NK-92 treated with Interleukin-12 subunit alpha and Interleukin-12 subunit beta, amount 100 ng/mL, for 24 hours (cell line): ENCODE results near the gene MPZL1.

Experiments used
- DNase-seq: peaks from one replicate; lab custom pipeline; 2025; lab: John Stamatoyannopoulos, UW

The MPZL1 gene

GRCh38 chr1:167695756-167696561 is 25.8 kb upstream of the MPZL1 start:
- no peak for DNase-seq

- DNase-seq = no peak
These were observed 24.1 kb upstream of the MPZL1 start for GRCh38 chr1:167697667-167698141.

- no peak for DNase-seq
These were observed 23.5 kb upstream of the MPZL1 start for GRCh38 chr1:167698313-167698712.

GRCh38 chr1:167701510-167701909 is 20.3 kb upstream of the MPZL1 start:
- no peak for DNase-seq

GRCh38 chr1:167703557-167703956 is 18.2 kb upstream of the MPZL1 start:
- no peak for DNase-seq

- DNase-seq = no peak
These were observed 17.1 kb upstream of the MPZL1 start for GRCh38 chr1:167704715-167705114.

GRCh38 chr1:167705250-167705649 is 16.5 kb upstream of the MPZL1 start:
- DNase-seq = no peak

GRCh38 chr1:167706363-167706762 is 15.4 kb upstream of the MPZL1 start:
- DNase-seq = no peak

- DNase-seq = no peak
These were observed 14.6 kb upstream of the MPZL1 start for GRCh38 chr1:167706931-167707877.

- no peak for DNase-seq
These were observed 13.8 kb upstream of the MPZL1 start for GRCh38 chr1:167707942-167708341.

GRCh38 chr1:167708940-167709389 is 12.8 kb upstream of the MPZL1 start:
- no peak for DNase-seq

GRCh38 chr1:167710836-167711235 is 10.9 kb upstream of the MPZL1 start:
- DNase-seq = no peak

GRCh38 chr1:167711797-167712196 is 10.0 kb upstream of the MPZL1 start:
- DNase-seq = no peak

GRCh38 chr1:167713330-167714081 is 8.3 kb upstream of the MPZL1 start:
- no peak for DNase-seq

- peak; percentile 84 for DNase-seq
These were observed 7.7 kb upstream of the MPZL1 start for GRCh38 chr1:167714098-167714438.

- peak; percentile 84 for DNase-seq
These were observed 7.2 kb upstream of the MPZL1 start for GRCh38 chr1:167714439-167715156.

GRCh38 chr1:167715157-167715999 is 6.4 kb upstream of the MPZL1 start:
- DNase-seq = peak; percentile 70

GRCh38 chr1:167716000-167716271 is 5.8 kb upstream of the MPZL1 start:
- no peak for DNase-seq

- DNase-seq = no peak
These were observed 4.4 kb upstream of the MPZL1 start for GRCh38 chr1:167717351-167717750.

- DNase-seq = no peak
These were observed 2.7 kb upstream of the MPZL1 start for GRCh38 chr1:167718914-167719691.
